Measurements from ENCODE around the gene ARVCF.

ARVCF gene

GRCh38 chr22:19962909-19963806, 53.5 kb downstream of the ARVCF start:
- TF ChIP-seq SIN3A (IDR thresholded peaks at IDR 0.05; ENCODE audit: borderline replicate concordance, insufficient read depth, low read length) (no peak), POLR2AphosphoS5 (IDR thresholded peaks at IDR 0.05; ENCODE audit: low read depth, low read length) (no peak; the same call in 1 of the 2 replicates), TAF1 (IDR thresholded peaks at IDR 0.05; ENCODE audit: borderline replicate concordance, insufficient read depth, low read length) (no peak), REST (IDR thresholded peaks at IDR 0.05; ENCODE audit: insufficient read depth in 1 of 2, low read depth in 2 of 2, low read length in 2 of 2) (no peak), FOXP2 (optimal IDR thresholded peaks at IDR 0.05; ENCODE audit: borderline replicate concordance, extremely low read depth, extremely low read length, insufficient read depth) (no peak)

- TF ChIP-seq FOXP2 (optimal IDR thresholded peaks at IDR 0.05; ENCODE audit: borderline replicate concordance, extremely low read depth, extremely low read length, insufficient read depth) (peak; percentile 30), POLR2AphosphoS5 (IDR thresholded peaks at IDR 0.05; ENCODE audit: low read depth, low read length) (no peak)
Observed at GRCh38 chr22:19962246-19962908, 54.2 kb downstream of the ARVCF start.

- TF ChIP-seq SIN3A (IDR thresholded peaks at IDR 0.05; ENCODE audit: borderline replicate concordance, insufficient read depth, low read length) (no peak), FOXP2 (optimal IDR thresholded peaks at IDR 0.05; ENCODE audit: borderline replicate concordance, extremely low read depth, extremely low read length, insufficient read depth) (no peak), POLR2AphosphoS5 (IDR thresholded peaks at IDR 0.05; ENCODE audit: low read depth, low read length) (no peak), REST (IDR thresholded peaks at IDR 0.05; ENCODE audit: insufficient read depth in 1 of 2, low read depth in 2 of 2, low read length in 2 of 2) (no peak), TAF1 (IDR thresholded peaks at IDR 0.05; ENCODE audit: borderline replicate concordance, insufficient read depth, low read length) (no peak)
Observed at GRCh38 chr22:19961868-19962245, 54.8 kb downstream of the ARVCF start.

GRCh38 chr22:19961201-19961580, 55.4 kb downstream of the ARVCF start:
- no peak for TF ChIP-seq POLR2AphosphoS5 (IDR thresholded peaks at IDR 0.05; ENCODE audit: low read depth, low read length)
- TF ChIP-seq REST (IDR thresholded peaks at IDR 0.05; ENCODE audit: insufficient read depth in 1 of 2, low read depth in 2 of 2, low read length in 2 of 2): no peak
- TF ChIP-seq SIN3A (IDR thresholded peaks at IDR 0.05; ENCODE audit: borderline replicate concordance, insufficient read depth, low read length): no peak
- TF ChIP-seq TAF1 (IDR thresholded peaks at IDR 0.05; ENCODE audit: borderline replicate concordance, insufficient read depth, low read length): no peak
- TF ChIP-seq FOXP2 (optimal IDR thresholded peaks at IDR 0.05; ENCODE audit: borderline replicate concordance, extremely low read depth, extremely low read length, insufficient read depth): no peak

GRCh38 chr22:19960491-19961200, 56.0 kb downstream of the ARVCF start:
- no peak for TF ChIP-seq POLR2AphosphoS5 (IDR thresholded peaks at IDR 0.05; ENCODE audit: low read depth, low read length)
- TF ChIP-seq REST (IDR thresholded peaks at IDR 0.05; ENCODE audit: insufficient read depth in 1 of 2, low read depth in 2 of 2, low read length in 2 of 2): no peak
- no peak for TF ChIP-seq TAF1 (IDR thresholded peaks at IDR 0.05; ENCODE audit: borderline replicate concordance, insufficient read depth, low read length)
- no peak for TF ChIP-seq FOXP2 (optimal IDR thresholded peaks at IDR 0.05; ENCODE audit: borderline replicate concordance, extremely low read depth, extremely low read length, insufficient read depth)
- no peak for TF ChIP-seq SIN3A (IDR thresholded peaks at IDR 0.05; ENCODE audit: borderline replicate concordance, insufficient read depth, low read length)

Data from PFSK-1 (cell line).